Measurements from ENCODE around the gene PALLD.
"Not testable (repeated sequence)": the region's sequence is repeated elsewhere in the genome, so short reads cannot be mapped to it uniquely, and the experiment has no call there.

PALLD gene

GRCh38 chr4:168496834-168497233 is at the start of gene PALLD:
PALLD (plus strand) TSS chr4:168497052.
- no peak for DNase-seq

- DNase-seq: not testable (repeated sequence)
Measured at GRCh38 chr4:168449063-168449462, 47.8 kb upstream of the PALLD start.

GRCh38 chr4:168449719-168450452 is 47.0 kb upstream of the PALLD start:
- DNase-seq: no peak

- DNase-seq: no peak
Measured at GRCh38 chr4:168451331-168451730, 45.5 kb upstream of the PALLD start.

- no peak for DNase-seq
Measured at GRCh38 chr4:168451744-168452390, 45.0 kb upstream of the PALLD start.

GRCh38 chr4:168453146-168453545 is 43.7 kb upstream of the PALLD start:
- no peak for DNase-seq

- DNase-seq: not testable (repeated sequence)
Measured at GRCh38 chr4:168458256-168458655, 38.6 kb upstream of the PALLD start.

- DNase-seq: no peak
Measured at GRCh38 chr4:168461821-168462220, 35.0 kb upstream of the PALLD start.

GRCh38 chr4:168472920-168473319 is 23.9 kb upstream of the PALLD start:
- no peak for DNase-seq

GRCh38 chr4:168474660-168475320 is 22.1 kb upstream of the PALLD start:
- DNase-seq: no peak

- DNase-seq: no peak
Measured at GRCh38 chr4:168475745-168476144, 21.1 kb upstream of the PALLD start.

- DNase-seq: no peak
Measured at GRCh38 chr4:168478868-168479267, 18.0 kb upstream of the PALLD start.

GRCh38 chr4:168480931-168481611 is 15.8 kb upstream of the PALLD start:
- DNase-seq: peak; percentile 77

GRCh38 chr4:168483811-168484210 is 13.0 kb upstream of the PALLD start:
- DNase-seq: no peak

- DNase-seq: no peak
Measured at GRCh38 chr4:168484626-168485025, 12.2 kb upstream of the PALLD start.

- no peak for DNase-seq
Measured at GRCh38 chr4:168485156-168485910, 11.5 kb upstream of the PALLD start.

GRCh38 chr4:168486912-168487281 is 10.0 kb upstream of the PALLD start:
- no peak for DNase-seq

GRCh38 chr4:168487282-168488035 is 9.4 kb upstream of the PALLD start:
- DNase-seq: no peak

- no peak for DNase-seq
Measured at GRCh38 chr4:168488869-168489274, 8.0 kb upstream of the PALLD start.

GRCh38 chr4:168489616-168490015 is 7.2 kb upstream of the PALLD start:
- DNase-seq: no peak

GRCh38 chr4:168490711-168491110 is 6.1 kb upstream of the PALLD start:
- DNase-seq: no peak

GRCh38 chr4:168491563-168491962 is 5.3 kb upstream of the PALLD start:
- no peak for DNase-seq
